GM12874 (cell line): ENCODE results near the gene NRXN3.

Experiments
- TF ChIP-seq, protein P1 (sequence below): IDR thresholded peaks from 2 replicates; pipeline ENCODE4 v1.5.1; 2011; ENCODE audit warnings: low read depth, mild to moderate bottlenecking, control low read depth, low read length, moderate library complexity; ENCODE audit not compliant: insufficient read depth

The NRXN3 gene

DNA sequence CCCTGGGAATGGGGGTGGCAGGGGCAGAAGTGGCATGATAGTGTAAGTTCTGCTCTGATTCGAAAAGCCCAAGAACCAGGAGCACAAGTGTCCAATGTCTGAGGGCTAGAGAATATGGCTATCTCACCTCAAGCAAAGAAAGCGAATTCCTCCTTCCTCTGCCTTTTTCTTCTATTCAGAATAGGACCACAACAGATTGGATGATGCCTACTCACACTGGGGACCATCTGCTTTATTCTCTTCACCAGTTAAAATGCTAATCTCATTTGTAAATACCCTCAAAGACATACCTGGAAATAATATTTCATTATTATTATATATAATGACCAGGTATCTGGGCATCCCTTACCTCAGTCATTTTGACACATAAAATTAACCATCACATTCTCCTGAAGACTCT is 808.7 kb downstream of the NRXN3 start:
- TF ChIP-seq, protein P1, sequence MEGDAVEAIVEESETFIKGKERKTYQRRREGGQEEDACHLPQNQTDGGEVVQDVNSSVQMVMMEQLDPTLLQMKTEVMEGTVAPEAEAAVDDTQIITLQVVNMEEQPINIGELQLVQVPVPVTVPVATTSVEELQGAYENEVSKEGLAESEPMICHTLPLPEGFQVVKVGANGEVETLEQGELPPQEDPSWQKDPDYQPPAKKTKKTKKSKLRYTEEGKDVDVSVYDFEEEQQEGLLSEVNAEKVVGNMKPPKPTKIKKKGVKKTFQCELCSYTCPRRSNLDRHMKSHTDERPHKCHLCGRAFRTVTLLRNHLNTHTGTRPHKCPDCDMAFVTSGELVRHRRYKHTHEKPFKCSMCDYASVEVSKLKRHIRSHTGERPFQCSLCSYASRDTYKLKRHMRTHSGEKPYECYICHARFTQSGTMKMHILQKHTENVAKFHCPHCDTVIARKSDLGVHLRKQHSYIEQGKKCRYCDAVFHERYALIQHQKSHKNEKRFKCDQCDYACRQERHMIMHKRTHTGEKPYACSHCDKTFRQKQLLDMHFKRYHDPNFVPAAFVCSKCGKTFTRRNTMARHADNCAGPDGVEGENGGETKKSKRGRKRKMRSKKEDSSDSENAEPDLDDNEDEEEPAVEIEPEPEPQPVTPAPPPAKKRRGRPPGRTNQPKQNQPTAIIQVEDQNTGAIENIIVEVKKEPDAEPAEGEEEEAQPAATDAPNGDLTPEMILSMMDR = no peak

DNA sequence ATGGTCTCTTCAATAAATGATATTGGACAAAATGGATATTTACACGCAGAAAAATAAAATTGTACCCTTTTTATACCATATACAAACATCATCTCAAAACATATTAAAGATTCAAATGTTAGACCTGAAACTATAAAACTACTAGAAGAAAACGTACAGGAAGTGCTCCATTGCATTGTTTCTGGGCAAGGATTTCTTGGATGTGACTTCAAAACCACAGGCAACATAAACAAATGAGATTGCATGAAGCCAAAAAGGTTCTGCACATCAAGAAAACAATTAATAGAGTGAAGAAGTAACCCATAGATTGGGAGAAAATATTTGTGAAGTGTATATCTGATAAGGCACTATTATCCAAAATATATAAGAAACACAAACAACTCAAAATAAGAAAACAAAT is 812.4 kb downstream of the NRXN3 start:
- TF ChIP-seq, protein P1 = no peak

DNA sequence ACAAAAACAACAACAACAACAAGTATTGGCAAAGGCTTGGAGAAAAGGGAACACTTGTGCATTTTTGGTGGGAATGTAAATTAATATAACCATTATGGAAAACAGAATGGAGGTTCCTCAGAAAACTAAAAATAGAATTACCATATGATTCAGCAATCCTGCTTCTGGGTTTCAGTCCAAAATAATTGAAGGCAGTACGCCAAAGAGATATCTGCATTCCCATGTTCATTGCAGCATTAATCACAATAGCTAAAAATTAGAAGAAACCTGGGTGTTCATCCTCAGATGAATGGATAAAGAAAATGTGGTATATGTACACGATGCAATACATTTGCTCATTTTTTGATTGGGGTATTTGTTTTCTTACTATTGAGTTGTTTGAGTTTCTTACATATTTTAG is 813.0 kb downstream of the NRXN3 start:
- TF ChIP-seq, protein P1 = no peak

DNA sequence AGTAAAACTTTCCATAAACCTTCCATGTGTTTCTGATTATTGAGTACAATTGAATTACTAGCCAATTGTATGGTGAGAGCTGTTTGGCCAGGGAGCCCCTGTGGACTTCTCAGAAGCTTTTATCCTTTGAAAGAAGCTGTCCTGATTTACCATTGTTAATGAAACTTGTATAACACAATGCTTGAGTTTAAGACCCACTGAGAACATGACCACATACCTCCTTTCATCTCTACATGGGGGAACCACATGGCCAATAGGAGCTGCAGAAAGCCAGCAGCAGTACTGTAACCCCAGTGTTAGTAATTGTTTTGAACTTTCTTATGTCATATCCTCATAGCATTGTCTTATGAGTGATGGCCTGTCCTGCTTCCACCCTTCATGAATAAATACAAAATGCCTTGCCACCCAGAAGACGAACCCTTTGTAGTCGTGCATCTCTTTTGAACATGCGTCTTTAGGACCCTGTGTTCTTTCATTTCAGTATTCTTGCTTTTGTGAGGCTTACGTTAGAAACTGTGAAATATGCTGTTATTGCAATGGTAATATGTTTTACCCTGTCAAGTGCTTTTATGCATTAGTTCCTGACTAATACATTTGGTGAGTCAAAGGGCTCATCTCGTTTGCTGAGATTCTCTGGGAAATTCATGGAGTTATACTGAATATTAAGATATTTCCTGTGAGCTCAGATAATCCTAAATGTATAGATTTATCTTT is 815.7 kb downstream of the NRXN3 start:
- TF ChIP-seq, protein P1 = no peak

DNA sequence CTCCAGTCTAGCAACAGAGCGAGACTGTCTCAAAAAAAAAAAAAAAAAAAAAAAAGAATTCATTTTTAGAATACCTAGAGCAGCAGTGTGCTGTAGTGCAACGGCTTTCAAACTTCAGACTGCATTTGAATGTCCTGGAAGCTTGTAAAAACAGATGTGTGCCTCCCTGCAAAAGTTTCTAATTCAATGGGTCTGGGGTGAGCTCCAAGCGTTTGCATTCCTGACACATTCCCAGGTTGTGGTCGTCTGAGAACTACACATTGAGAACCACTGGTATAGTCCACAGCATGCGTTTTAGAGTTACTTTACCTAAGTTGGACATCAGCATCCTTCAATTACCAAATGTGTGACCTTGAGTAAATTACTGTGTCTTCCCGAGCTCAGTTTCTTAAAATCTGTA is 816.8 kb downstream of the NRXN3 start:
- TF ChIP-seq, protein P1 = no peak

DNA sequence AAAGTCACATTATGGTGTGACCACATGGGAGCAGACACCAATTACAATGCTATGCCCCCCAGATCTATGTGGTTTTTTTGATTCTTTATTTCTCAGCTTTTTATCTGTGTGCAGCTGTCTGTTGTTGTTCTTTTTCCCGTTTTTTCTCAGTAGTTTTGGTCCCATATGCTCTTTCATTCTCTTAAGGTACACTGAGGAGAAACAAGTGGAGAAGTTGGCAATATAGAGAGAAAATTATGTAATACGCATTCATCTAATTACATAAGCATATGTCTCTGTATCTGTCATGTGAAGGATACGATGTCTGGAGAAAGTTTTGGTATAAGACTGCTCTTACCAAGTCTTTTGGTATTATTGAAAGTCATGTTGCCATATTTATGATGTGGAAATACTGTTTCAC is 819.0 kb downstream of the NRXN3 start:
- TF ChIP-seq, protein P1 = no peak

DNA sequence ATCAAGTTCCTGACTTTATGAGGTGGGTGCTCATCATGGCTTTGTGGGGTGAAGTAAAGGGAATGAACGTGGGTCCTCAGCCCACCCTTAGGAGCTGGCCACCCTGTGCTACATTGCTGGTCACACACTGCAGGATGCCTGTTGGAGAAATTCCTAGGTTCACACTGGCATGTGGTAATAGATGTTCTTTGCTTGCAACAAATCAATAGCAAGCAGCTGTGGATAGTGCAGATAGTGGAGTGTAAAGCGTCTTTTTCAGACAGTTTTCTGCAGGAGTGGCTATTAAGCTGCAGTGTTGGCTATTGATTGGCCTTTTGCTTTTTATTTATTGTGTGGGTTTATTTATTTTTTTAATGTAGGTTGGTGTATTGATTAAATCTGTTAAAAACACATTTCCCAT is 822.7 kb downstream of the NRXN3 start:
- TF ChIP-seq, protein P1 = no peak
